SK-N-SH (cell line): Measurements from ENCODE around the gene MYO1F.

Source experiments
- EZH2phosphoT487 ChIP-seq: fragments of 200-600 bp; sonication (generic); IDR thresholded peaks from 2 replicates; pipeline ENCODE4 v1.6.1; 2017; ENCODE audit warnings: low read depth, mixed run types, mild to moderate bottlenecking, antibody characterized with exemption, moderate library complexity, borderline replicate concordance
- JUND ChIP-seq: IDR thresholded peaks from 2 replicates; pipeline ENCODE4 v1.4.0; 2012
- MXI1 ChIP-seq: IDR thresholded peaks from 2 replicates; pipeline ENCODE4 v1.6.1; 2012; ENCODE audit warnings: mild to moderate bottlenecking, low read depth, low read length, improper control_type of control experiment
- POLR2AphosphoS5 ChIP-seq: IDR thresholded peaks from 2 replicates; pipeline ENCODE4 v1.6.1; 2012; ENCODE audit warnings: low read depth, low read length
- RFX5 ChIP-seq: IDR thresholded peaks from 2 replicates; pipeline ENCODE4 v1.6.1; 2012; ENCODE audit warnings: mild to moderate bottlenecking, improper control_type of control experiment, low read length
- RXRA ChIP-seq: IDR thresholded peaks from 2 replicates; pipeline ENCODE4 v1.4.0; 2012; ENCODE audit warnings: low read depth, mild to moderate bottlenecking, borderline replicate concordance
- SMC3 ChIP-seq: IDR thresholded peaks from 2 replicates; pipeline ENCODE4 v1.6.1; 2012; ENCODE audit warnings: low read depth, low read length, improper control_type of control experiment
- TF ChIP-seq, protein P1 (sequence below): fragments of 200-600 bp; sonication (generic); IDR thresholded peaks from 2 replicates; pipeline ENCODE4 v1.6.1; 2017; ENCODE audit warnings: antibody characterized with exemption, mild to moderate bottlenecking, moderate library complexity
- TF ChIP-seq, protein P2 (sequence below): IDR thresholded peaks from 2 replicates; pipeline ENCODE4 v1.4.0; 2012; ENCODE audit warnings: low read depth

DNA sequence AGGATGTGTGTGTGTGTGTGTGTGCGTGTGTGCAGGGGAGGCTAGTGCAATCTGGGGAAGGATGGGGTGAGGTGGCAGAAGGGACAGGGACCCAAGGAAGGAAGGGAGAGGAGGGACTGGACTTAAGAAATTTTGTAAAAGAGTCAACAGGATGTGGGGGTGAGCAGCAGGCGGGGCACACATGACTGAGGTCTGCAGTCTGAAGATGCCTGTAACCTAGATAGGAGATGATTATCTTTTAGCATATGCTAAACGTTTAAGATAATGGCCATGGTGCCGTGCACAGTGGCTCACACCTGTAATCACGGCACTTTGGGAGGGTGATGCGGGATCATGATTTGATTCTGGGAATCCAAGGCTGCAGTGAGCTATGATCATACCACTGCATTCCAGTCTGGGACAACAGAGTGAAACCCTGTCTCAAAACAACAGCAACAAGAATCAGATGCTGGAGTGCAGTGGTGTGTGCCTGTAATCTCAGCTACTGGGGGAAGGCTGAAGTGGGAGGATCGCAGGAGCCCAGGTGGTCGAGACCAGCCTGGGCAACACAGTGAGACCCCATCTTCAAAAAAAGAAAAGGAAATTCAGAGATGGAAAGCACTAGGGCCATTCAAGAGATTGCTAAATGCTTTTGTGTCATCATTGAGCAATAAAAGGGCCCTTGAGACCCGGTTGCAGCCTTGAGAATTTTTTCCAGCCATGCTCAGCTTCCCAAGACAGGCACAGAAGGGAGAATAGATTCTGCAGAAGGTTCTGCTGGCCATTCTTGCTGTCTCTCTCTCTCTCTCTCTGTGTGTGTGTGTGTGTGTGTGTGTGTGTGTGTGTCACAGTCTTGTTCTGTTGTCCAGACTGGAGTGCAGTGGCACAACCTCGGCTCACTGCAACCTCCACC lies 59.4 kb downstream of the MYO1F start:
- TF ChIP-seq MXI1 (no peak), RXRA (no peak), SMC3 (no peak), JUND (no peak), POLR2AphosphoS5 (no peak), RFX5 (no peak), EZH2phosphoT487 (no peak)
- TF ChIP-seq, protein P1, sequence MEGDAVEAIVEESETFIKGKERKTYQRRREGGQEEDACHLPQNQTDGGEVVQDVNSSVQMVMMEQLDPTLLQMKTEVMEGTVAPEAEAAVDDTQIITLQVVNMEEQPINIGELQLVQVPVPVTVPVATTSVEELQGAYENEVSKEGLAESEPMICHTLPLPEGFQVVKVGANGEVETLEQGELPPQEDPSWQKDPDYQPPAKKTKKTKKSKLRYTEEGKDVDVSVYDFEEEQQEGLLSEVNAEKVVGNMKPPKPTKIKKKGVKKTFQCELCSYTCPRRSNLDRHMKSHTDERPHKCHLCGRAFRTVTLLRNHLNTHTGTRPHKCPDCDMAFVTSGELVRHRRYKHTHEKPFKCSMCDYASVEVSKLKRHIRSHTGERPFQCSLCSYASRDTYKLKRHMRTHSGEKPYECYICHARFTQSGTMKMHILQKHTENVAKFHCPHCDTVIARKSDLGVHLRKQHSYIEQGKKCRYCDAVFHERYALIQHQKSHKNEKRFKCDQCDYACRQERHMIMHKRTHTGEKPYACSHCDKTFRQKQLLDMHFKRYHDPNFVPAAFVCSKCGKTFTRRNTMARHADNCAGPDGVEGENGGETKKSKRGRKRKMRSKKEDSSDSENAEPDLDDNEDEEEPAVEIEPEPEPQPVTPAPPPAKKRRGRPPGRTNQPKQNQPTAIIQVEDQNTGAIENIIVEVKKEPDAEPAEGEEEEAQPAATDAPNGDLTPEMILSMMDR = no peak
- TF ChIP-seq, protein P2, sequence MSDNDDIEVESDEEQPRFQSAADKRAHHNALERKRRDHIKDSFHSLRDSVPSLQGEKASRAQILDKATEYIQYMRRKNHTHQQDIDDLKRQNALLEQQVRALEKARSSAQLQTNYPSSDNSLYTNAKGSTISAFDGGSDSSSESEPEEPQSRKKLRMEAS = no peak
